ENCODE measurements around the gene CNIH1. TPM values are rescaled to one million over a fixed set of nuclear protein-coding genes. Genes with fewer than 3 reads are reported as not detected.

Gene CNIH1
- total RNA-seq, 1 donor from 2014 or later, result 89.0 TPM

- H3K27ac ChIP-seq (replicated peaks), result no peak overlapping the region
- peaks cover 97% of the 10 kb centered on the region for H3K4me1 ChIP-seq
- H3K9me3 ChIP-seq (replicated peaks), result no peaks in the 10 kb centered on the region
- no peak for DNase-seq
- H3K27me3 ChIP-seq (ENCODE audit: low read depth), result no peaks in the 10 kb centered on the region
- no peak for TF ChIP-seq CTCF (IDR thresholded peaks at IDR 0.05; ENCODE audit: borderline replicate concordance)
- intact Hi-C loops (cut with micrococcal nuclease), result no loop called here
- H3K36me3 ChIP-seq, result peaks cover 37% of the 10 kb centered on the region
- H3K4me3 ChIP-seq, result no peak overlapping the region
Observed at GRCh38 chr14:54483073-54483745, 42.0 kb upstream of the CNIH1 start.

- H3K36me3 ChIP-seq, result peaks cover 49% of the 10 kb centered on the region
Observed at GRCh38 chr14:54481695-54482094, 40.5 kb upstream of the CNIH1 start.

GRCh38 chr14:54480830-54481562, 39.8 kb upstream of the CNIH1 start:
- Histone ChIP-seq H3K36me3 (peaks cover 56% of the 10 kb centered on the region), H3K27me3 (ENCODE audit: low read depth) (no peaks in the 10 kb centered on the region), H3K4me3 (no peak overlapping the region), H3K4me1 (peaks cover 80% of the 10 kb centered on the region), H3K27ac (replicated peaks) (no peak overlapping the region), H3K9me3 (replicated peaks) (no peaks in the 10 kb centered on the region)
- intact Hi-C loops (cut with micrococcal nuclease), result no loop called here
- TF ChIP-seq CTCF (IDR thresholded peaks at IDR 0.05; ENCODE audit: borderline replicate concordance), result no peak
- DNase-seq, result no peak

More at GRCh38 chr14:54481695-54482094, 40.5 kb upstream of the CNIH1 start:
- H3K27me3 ChIP-seq (ENCODE audit: low read depth), result no peaks in the 10 kb centered on the region
- no peak overlapping the region for H3K4me3 ChIP-seq
- no peak overlapping the region for H3K27ac ChIP-seq (replicated peaks)
- H3K4me1 ChIP-seq, result peaks cover 82% of the 10 kb centered on the region
- no peak for TF ChIP-seq CTCF (IDR thresholded peaks at IDR 0.05; ENCODE audit: borderline replicate concordance)
- H3K9me3 ChIP-seq (replicated peaks), result no peaks in the 10 kb centered on the region
- intact Hi-C loops (cut with micrococcal nuclease), result no loop called here
- DNase-seq, result no peak

GRCh38 chr14:54478636-54479215, 37.6 kb upstream of the CNIH1 start:
- Histone ChIP-seq H3K9me3 (replicated peaks) (no peaks in the 10 kb centered on the region), H3K36me3 (peaks cover 69% of the 10 kb centered on the region), H3K4me3 (no peak overlapping the region), H3K4me1 (peaks cover 79% of the 10 kb centered on the region), H3K27ac (replicated peaks) (peak overlapping the region; percentile 20), H3K27me3 (ENCODE audit: low read depth) (no peaks in the 10 kb centered on the region)
- no peak for DNase-seq
- intact Hi-C loops (cut with micrococcal nuclease), result no loop called here
- no peak for TF ChIP-seq CTCF (IDR thresholded peaks at IDR 0.05; ENCODE audit: borderline replicate concordance)

GRCh38 chr14:54475911-54476310, 34.7 kb upstream of the CNIH1 start:
- H3K4me3 ChIP-seq, result no peak overlapping the region
- DNase-seq, result no peak
- intact Hi-C loops (cut with micrococcal nuclease), result no loop called here
- TF ChIP-seq CTCF (IDR thresholded peaks at IDR 0.05; ENCODE audit: borderline replicate concordance), result no peak
- H3K4me1 ChIP-seq, result peaks cover 77% of the 10 kb centered on the region
- no peak overlapping the region for H3K27ac ChIP-seq (replicated peaks)
- no peaks in the 10 kb centered on the region for H3K27me3 ChIP-seq (ENCODE audit: low read depth)
- H3K36me3 ChIP-seq, result peaks cover 54% of the 10 kb centered on the region
- no peaks in the 10 kb centered on the region for H3K9me3 ChIP-seq (replicated peaks)

All from left ventricle myocardium inferior (tissue), 1 donor.